HepG2 (cell line): ENCODE results near the gene CNIH3. TPM values are rescaled to one million over a fixed set of nuclear protein-coding genes. Genes with fewer than 3 reads are reported as not detected.

Experiments
- ATAC-seq: fragments of 200-7000 bp; cut with Tn5 transposase; 3 replicates; pipeline ENCODE4 v1.9.1; 2020; ENCODE audit warnings: mild to moderate bottlenecking, moderate library complexity
- BruUV-seq: library from RNA; stranded (reverse); fragments of 400-500 nt; replicated peaks from 2 replicates; lab custom pipeline; 2021; lab: Mats Ljungman, UMichigan
- CTCF ChIA-PET: fragments of 300-600 bp; formaldehyde crosslinking; extraction: SDS; loops from one replicate; lab custom pipeline; 2021; ENCODE audit warnings: low total read pairs, inconsistent platforms, low intra/inter-chr PET ratio; lab: Yijun Ruan, JAX
- POLR2A ChIA-PET: fragments of 350-600 bp; sonication (Branson Sonifier 250); formaldehyde crosslinking; loops from one replicate; lab custom pipeline; 2020; ENCODE audit warnings: antibody characterized with exemption, inconsistent platforms; lab: Yijun Ruan, JAX
- DNase-seq: peaks from one replicate; pipeline ENCODE4 v3.0.0-alpha.2; 2015; ENCODE audit warnings: low spot score
- FAIRE-seq: peaks from 3 replicates; lab custom pipeline; 2011; peaks lifted over from hg19 to GRCh38; lab: Jason Lieb, UNC
- H2AFZ ChIP-seq: one replicate; pipeline ENCODE4 v1.6.1; 2011; ENCODE audit warnings: low read length, inconsistent platforms
- H3K27ac ChIP-seq: fragments of 300-600 bp; 3 replicates; pipeline ENCODE4 v1.8.0; 2011; ENCODE audit warnings: mixed run types, mild to moderate bottlenecking, mixed read lengths, low read length, inconsistent platforms; ENCODE audit not compliant: insufficient read depth; ENCODE audit errors: extremely low read length
- H3K27me3 ChIP-seq, 2 experiments: fragments of 200-600 bp in 1 of 2; 2 replicates in 1 of 2; 3 replicates in 1 of 2; pipeline versions ENCODE4 v1.6.0 to v1.8.0; 2011; ENCODE audit warnings: low read length in 2 of 2, mild to moderate bottlenecking in 2 of 2, moderate library complexity in 2 of 2, inconsistent platforms in 1 of 2; ENCODE audit not compliant: insufficient read depth in 2 of 2, control insufficient read depth in 1 of 2
- H3K36me3 ChIP-seq, 2 experiments: fragments of 200-600 bp in 1 of 2; replicated peaks in 1 of 2; 2 replicates in 1 of 2; 3 replicates in 1 of 2; pipeline versions ENCODE4 v1.5.1 to v1.8.0; 2011; ENCODE audit warnings: low read length in 2 of 2, inconsistent platforms in 1 of 2; ENCODE audit not compliant: insufficient read depth in 2 of 2, control insufficient read depth in 1 of 2
- H3K4me1 ChIP-seq: 2 replicates; pipeline ENCODE4 v1.5.1; 2012; ENCODE audit warnings: low read length, inconsistent platforms; ENCODE audit not compliant: insufficient read depth
- H3K4me2 ChIP-seq: 2 replicates; pipeline ENCODE4 v1.6.0; 2011; ENCODE audit warnings: low read depth, low read length, inconsistent platforms
- H3K4me3 ChIP-seq, 3 experiments: fragments of 200-600 bp in 1 of 3; sonication (generic), shearing (Covaris generic) in 1 of 3; replicated peaks in 1 of 3; 2 replicates each; pipeline ENCODE4 v1.5.1; 2011 to 2016; ENCODE audit warnings: low read length in 3 of 3, inconsistent platforms in 2 of 3, low read depth in 2 of 3, mild to moderate bottlenecking in 2 of 3, control low read depth in 1 of 3, mixed read lengths in 1 of 3; ENCODE audit not compliant: insufficient read depth in 1 of 3
- H3K79me2 ChIP-seq: one replicate; pipeline ENCODE4 v1.6.1; 2011; ENCODE audit warnings: low read length, inconsistent platforms; ENCODE audit not compliant: insufficient read depth
- H3K9ac ChIP-seq: 2 replicates; pipeline ENCODE4 v1.6.0; 2011; ENCODE audit warnings: mild to moderate bottlenecking, low read depth, low read length, inconsistent platforms; ENCODE audit not compliant: insufficient read depth
- H3K9me3 ChIP-seq: 2 replicates; pipeline ENCODE4 v1.5.1; 2012; ENCODE audit warnings: mild to moderate bottlenecking, low read length
- H4K20me1 ChIP-seq: 2 replicates; pipeline ENCODE4 v1.6.0; 2011; ENCODE audit warnings: inconsistent platforms, mild to moderate bottlenecking, low read length, moderate library complexity; ENCODE audit not compliant: insufficient read depth
- BCL6 ChIP-seq: IDR thresholded peaks from 2 replicates; pipeline ENCODE4 v1.6.1; 2016; ENCODE audit warnings: missing genetic modification reagents, missing compliant biosample characterization
- CEBPB ChIP-seq: IDR thresholded peaks from 2 replicates; pipeline ENCODE4 v1.6.1; 2011; ENCODE audit warnings: low read depth, low read length, improper control_type of control experiment, borderline replicate concordance
- DDIT3 ChIP-seq: sonication (generic); formaldehyde crosslinking; IDR thresholded peaks from 2 replicates; pipeline ENCODE4 v1.4.0; 2020; ENCODE audit warnings: mild to moderate bottlenecking, missing genetic modification reagents
- HNRNPL ChIP-seq: fragments of 200-400 bp; formaldehyde crosslinking; IDR thresholded peaks from 2 replicates; pipeline ENCODE4 v1.6.1; 2017; ENCODE audit warnings: mild to moderate bottlenecking, low read depth, low read length
- HOXA3 ChIP-seq: sonication (generic); formaldehyde crosslinking; IDR thresholded peaks from 2 replicates; pipeline ENCODE4 v1.5.0; 2020; ENCODE audit warnings: missing genetic modification reagents
- NCOA1 ChIP-seq: sonication (generic); formaldehyde crosslinking; IDR thresholded peaks from 2 replicates; pipeline ENCODE4 v1.9.0; 2021; ENCODE audit warnings: missing genetic modification reagents
- PRMT3 ChIP-seq: sonication (generic); formaldehyde crosslinking; IDR thresholded peaks from 2 replicates; pipeline ENCODE4 v1.8.1; 2022; ENCODE audit warnings: low read depth, mild to moderate bottlenecking, moderate library complexity, missing genetic modification reagents, borderline replicate concordance
- RBM39 ChIP-seq: fragments of 200-400 bp; formaldehyde crosslinking; IDR thresholded peaks from one replicate; pipeline ENCODE4 v1.6.1; 2018; ENCODE audit warnings: antibody characterized with exemption, mild to moderate bottlenecking, low read depth, low read length; ENCODE audit not compliant: poor library complexity, severe bottlenecking
- ZFX ChIP-seq: sonication (generic); formaldehyde crosslinking; IDR thresholded peaks from 2 replicates; pipeline ENCODE4 v1.4.0; 2020; ENCODE audit warnings: mild to moderate bottlenecking, low read depth, missing genetic modification reagents, moderate library complexity
- ZIK1 ChIP-seq: sonication (generic); formaldehyde crosslinking; IDR thresholded peaks from 2 replicates; pipeline ENCODE4 v1.5.0; 2020; ENCODE audit warnings: mild to moderate bottlenecking, low read depth, missing genetic modification reagents, borderline replicate concordance
- ZMYM2 ChIP-seq: sonication (generic); formaldehyde crosslinking; IDR thresholded peaks from 2 replicates; pipeline ENCODE4 v1.8.0; 2022; ENCODE audit warnings: mild to moderate bottlenecking, missing genetic modification reagents
- ZNF280B ChIP-seq: sonication (generic); formaldehyde crosslinking; IDR thresholded peaks from 2 replicates; pipeline ENCODE4 v1.5.0; 2020; ENCODE audit warnings: missing genetic modification reagents, mild to moderate bottlenecking, borderline replicate concordance
- ZNF292 ChIP-seq: sonication (generic); formaldehyde crosslinking; IDR thresholded peaks from 2 replicates; pipeline ENCODE4 v1.8.1; 2022; ENCODE audit warnings: mild to moderate bottlenecking, low read depth, missing genetic modification reagents, borderline replicate concordance
- ZNF543 ChIP-seq: sonication (generic); formaldehyde crosslinking; IDR thresholded peaks from 2 replicates; pipeline ENCODE4 v1.4.0; 2020; ENCODE audit warnings: mild to moderate bottlenecking, missing genetic modification reagents
- ZNF598 ChIP-seq: sonication (generic); formaldehyde crosslinking; IDR thresholded peaks from 2 replicates; pipeline ENCODE4 v1.5.1; 2020; ENCODE audit warnings: mild to moderate bottlenecking, missing genetic modification reagents, borderline replicate concordance
- ZNF709 ChIP-seq: sonication (generic); formaldehyde crosslinking; IDR thresholded peaks from 2 replicates; pipeline ENCODE4 v1.5.0; 2020; ENCODE audit warnings: mild to moderate bottlenecking, missing genetic modification reagents
- ZNF781 ChIP-seq: sonication (generic); formaldehyde crosslinking; IDR thresholded peaks from 2 replicates; pipeline ENCODE4 v1.5.1; 2020; ENCODE audit warnings: borderline replicate concordance, mild to moderate bottlenecking, missing genetic modification reagents; ENCODE audit errors: not compliant biosample characterization
- WGBS: methylation state at CpG from one replicate; pipeline ENCODE4 v1.1.6; 2017; ENCODE audit warnings: low lambda C conversion rate; 5-methylcytosine and 5-hydroxymethylcytosine counted together
- in situ Hi-C: cut with HindIII; loops from 2 replicates; pipeline ENCODE4 v1.10.0; 2017; ENCODE audit warnings: low pct_unique_long_range_greater_than_20kb; ENCODE audit not compliant: extremely low pct_ligation_motif_present
- intact Hi-C: fragments of 100-400 bp; cut with micrococcal nuclease; formaldehyde crosslinking; loops from one replicate; pipeline ENCODE4 v1.10.0; 2022; ENCODE audit not compliant: unreplicated experiment
- polyA plus RNA-seq, 8 experiments: library from polyadenylated mRNA; depleted of rRNA in 3 of 8; stranded (reverse) in 7 of 8; unstranded in 1 of 8; fragments of >200 nt; fragmentation: Illumina TruSeq in 4 of 8; extraction: Trizol in 4 of 8; gene quantifications; 2 replicates each; pipeline versions ENCODE4 v1.2.1 to v1.2.3, GENCODE V29; 2011 to 2016; ENCODE audit warnings: low read depth in 4 of 8, missing spikeins in 1 of 8, mixed read lengths in 1 of 8; ENCODE audit not compliant: insufficient read depth in 1 of 8
- total RNA-seq, 5 experiments: library from RNA; depleted of rRNA; stranded (reverse); fragments of >200 nt; fragmentation: Illumina TruSeq; extraction: Trizol; gene quantifications; 2 replicates each; pipeline ENCODE4 v1.2.3, GENCODE V29; 2016; ENCODE audit warnings: low read depth in 1 of 5

The CNIH3 gene
- total and polyA plus RNA-seq, 2 of the 13 experiments (the other 11 are each of a cell fraction or from before 2014, with no cell fraction given) = 0.36 to 1.1 TPM

- TF ChIP-seq NCOA1 (CRISPR knock-in tag) (no peak), HOXA3 (CRISPR knock-in tag) (no peak), PRMT3 (no peak), RBM39 (no peak), ZNF292 (CRISPR knock-in tag) (no peak), ZNF781 (no peak), HNRNPL (no peak), BCL6 (CRISPR knock-in tag) (no peak), ZNF709 (CRISPR knock-in tag) (no peak)
- TF ChIP-seq, all 625 proteins: peak for 0
- no peak for DNase-seq
- peaks cover 0 to 2% of the 10 kb centered on the region in 2 experiments; a peak in 1 of 5 replicates for H3K27me3 ChIP-seq
- no peaks in the 10 kb centered on the region for H3K9me3 ChIP-seq
- BruUV-seq = no TSS peak
- H3K27ac ChIP-seq = no peak overlapping the region
- CTCF ChIA-PET = no interaction called here
- H3K4me3 ChIP-seq = no peak overlapping the region
- no peaks in the 10 kb centered on the region for H3K79me2 ChIP-seq
- no peak for FAIRE-seq
- H3K4me2 ChIP-seq = no peak overlapping the region
- H4K20me1 ChIP-seq = no peaks in the 10 kb centered on the region
- H2AFZ ChIP-seq = no peak overlapping the region
- no peak for ATAC-seq
- intact Hi-C loops (no loop called here), in situ Hi-C loops (no loop called here)
- H3K9ac ChIP-seq = no peak overlapping the region
- H3K36me3 ChIP-seq = no peaks in the 10 kb centered on the region
- 3% methylated on average over 4 of the region's 4 CpGs for WGBS
- POLR2A ChIA-PET = no interaction called here
- H3K4me1 ChIP-seq = no peaks in the 10 kb centered on the region
These were observed 150.1 kb downstream of the CNIH3 start for GRCh38 chr1:224766266-224766665.

- H3K79me2 ChIP-seq = no peaks in the 10 kb centered on the region
- POLR2A ChIA-PET = no interaction called here
- TF ChIP-seq ZNF280B (CRISPR knock-in tag) (no peak), ZIK1 (no peak), ZNF598 (CRISPR knock-in tag) (no peak), ZNF543 (no peak), DDIT3 (no peak), ZFX (CRISPR knock-in tag) (no peak), ZMYM2 (no peak), CEBPB (no peak)
- in situ Hi-C loops (no loop called here), intact Hi-C loops (no loop called here)
- no peak overlapping the region for H3K4me3 ChIP-seq
- H3K27me3 ChIP-seq = peaks cover 0 to 2% of the 10 kb centered on the region in 2 experiments; a peak in 1 of 5 replicates
- H4K20me1 ChIP-seq = no peaks in the 10 kb centered on the region
- H3K36me3 ChIP-seq = no peaks in the 10 kb centered on the region
- no peak for DNase-seq
- FAIRE-seq = no peak
- no peak overlapping the region for H2AFZ ChIP-seq
- no peak for ATAC-seq
- WGBS = 53% methylated on average over 3 of the region's 3 CpGs
- CTCF ChIA-PET = no interaction called here
- H3K4me2 ChIP-seq = no peak overlapping the region
- no peak overlapping the region for H3K27ac ChIP-seq
- no peaks in the 10 kb centered on the region for H3K4me1 ChIP-seq
- no peak overlapping the region for H3K9ac ChIP-seq
- BruUV-seq = no TSS peak
- no peaks in the 10 kb centered on the region for H3K9me3 ChIP-seq
These were observed 150.9 kb downstream of the CNIH3 start for GRCh38 chr1:224767031-224767430.
